Measurements from ENCODE around the gene APOBEC3H. TPM values are rescaled to one million over a fixed set of nuclear protein-coding genes. Genes with fewer than 3 reads are reported as not detected.

APOBEC3H gene
- total and polyA plus RNA-seq, 4 experiments from 2014 or later = 5.7 to 8.5 (median 6.9) TPM

DNA sequence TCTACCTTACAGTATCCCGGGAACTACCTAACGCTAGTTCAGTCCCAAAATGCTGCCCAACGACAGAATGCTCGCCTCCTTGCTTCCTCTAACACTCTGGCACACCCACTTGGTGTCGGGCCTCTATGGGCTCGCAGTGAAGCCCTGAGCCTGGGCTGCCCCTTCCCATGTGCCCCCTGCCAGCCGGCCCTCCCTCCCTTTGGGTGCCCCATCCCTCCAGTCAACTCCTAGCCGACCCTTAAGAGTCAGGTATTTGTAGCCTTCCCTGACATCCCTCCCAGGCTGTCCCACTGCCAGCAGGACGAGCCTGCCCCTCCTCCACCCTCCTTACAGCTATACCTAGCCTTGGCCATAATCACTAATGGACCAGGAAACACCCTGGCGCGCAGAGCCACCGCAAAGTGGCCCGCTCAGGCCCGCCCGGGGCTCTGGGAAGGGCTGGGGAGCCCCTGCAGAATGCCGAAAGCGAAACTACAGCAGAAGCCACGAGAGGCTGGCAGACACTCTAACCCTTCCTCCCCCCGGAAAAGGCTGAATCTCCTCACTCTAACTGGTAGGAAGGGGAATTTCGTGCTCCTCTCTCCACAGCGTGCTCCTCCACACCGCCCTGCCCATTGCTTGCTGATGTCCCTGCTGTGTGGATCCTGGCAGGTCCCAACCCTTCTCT lies 47.2 kb downstream of the APOBEC3H start:
- H3K4me1 Mint-ChIP-seq = peaks cover 18 to 47% (median 28%) of the 10 kb centered on the region in 4 donors
- ChIA-PET CTCF (ENCODE audit: partially characterized antibody) (interaction anchor here (1.1 to 2.2 kb wide), 3 partner anchors 9 to 167 kb away, joined by 4 to 7 read pairs (median 6); no protein-coding TSS in a partner anchor), POLR2A (ENCODE audit: partially characterized antibody) (interaction anchor here (1.4 to 1.9 kb wide), 2 partner anchors 9 to 273 kb away, joined by 4 to 7 read pairs; partner anchors contain the start of gene CBX6)
- peaks cover 3% of the 10 kb centered on the region for H3K36me3 ChIP-seq (ENCODE audit: insufficient read depth, low read length)
- H3K27ac ChIP-seq (ENCODE audit: low read depth, low read length) = peak overlapping the region; percentile 86
- H3K4me1 ChIP-seq (ENCODE audit: insufficient read depth, low read length) = peaks cover 42% of the 10 kb centered on the region
- peaks cover 0 to 35% of the 10 kb centered on the region in 2 donors for H3K36me3 Mint-ChIP-seq
- H3K27me3 Mint-ChIP-seq = no peaks in the 10 kb centered on the region
- peak; percentile 58 to 84 (median 63) for DNase-seq
- H3K9me3 ChIP-seq (ENCODE audit: control insufficient read depth in 1 of 2, low read length in 2 of 2) = no peaks in the 10 kb centered on the region
- H3K9me3 Mint-ChIP-seq = no peaks in the 10 kb centered on the region
- no peaks in the 10 kb centered on the region for H3K27me3 ChIP-seq (ENCODE audit: insufficient read depth, low read length)
- peak overlapping the region; percentile 95 to 98 (median 97) for H3K27ac Mint-ChIP-seq
- H3K4me3 ChIP-seq (ENCODE audit: low read length in 2 of 2) = peak overlapping the region; percentile 90 to 97
- H3K4me3 Mint-ChIP-seq = peak overlapping the region; percentile 92 to 99 (median 96)
- intact Hi-C loops (cut with micrococcal nuclease) = loop anchor here (1.0 kb wide), 1 partner anchor 8 kb away; the partner anchor contains the start of gene CBX7

DNA sequence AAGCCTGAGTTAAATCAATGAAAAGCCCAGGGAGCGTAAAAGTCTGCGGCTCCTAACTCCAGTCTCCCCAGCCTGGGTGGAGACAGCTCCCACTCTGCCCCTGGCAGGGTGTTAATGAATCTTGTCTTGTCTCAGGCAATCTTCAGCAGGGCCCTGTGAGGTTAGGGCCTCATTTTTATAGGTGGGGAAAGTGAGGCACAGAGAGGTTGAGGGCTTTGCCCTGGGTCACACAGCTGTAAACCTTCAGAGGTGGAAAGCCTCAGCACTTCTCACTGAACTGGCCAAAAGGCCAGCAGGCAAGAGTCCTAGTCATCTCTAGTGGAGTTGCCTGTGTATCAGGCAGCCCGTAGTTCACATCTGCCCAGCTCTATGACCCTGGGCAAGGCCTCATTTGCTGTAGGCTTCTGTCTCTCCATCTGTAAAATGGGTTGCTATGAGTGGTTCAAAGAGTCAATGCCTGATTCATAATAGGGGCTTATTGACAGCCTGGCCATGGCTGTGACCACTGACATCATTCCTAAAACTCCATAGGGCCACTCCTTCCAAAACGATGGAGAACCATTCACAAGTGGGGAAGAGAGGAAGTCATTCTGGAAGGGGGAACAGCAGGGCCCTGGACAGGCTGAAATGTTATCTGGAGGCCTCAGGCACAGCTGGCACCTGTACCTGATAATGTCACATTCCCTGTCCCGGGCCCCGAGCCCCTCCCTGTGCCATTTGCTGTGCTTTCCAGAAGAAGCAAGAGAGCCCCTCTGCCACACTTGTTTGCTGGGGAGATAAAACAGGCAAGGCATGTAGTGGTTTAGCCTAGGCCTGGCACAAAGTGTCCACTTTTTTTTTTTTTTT lies 49.4 kb downstream of the APOBEC3H start:
- ChIA-PET POLR2A (ENCODE audit: partially characterized antibody) (no interaction called here), CTCF (ENCODE audit: partially characterized antibody) (interaction anchor here (10.4 kb wide), 1 partner anchor 172 kb away, joined by 80 read pairs; the partner anchor contains the start of gene RPL3)
- no peak for DNase-seq
- H3K27me3 Mint-ChIP-seq = no peaks in the 10 kb centered on the region
- peaks cover 64% of the 10 kb centered on the region for H3K4me1 ChIP-seq (ENCODE audit: insufficient read depth, low read length)
- no peaks in the 10 kb centered on the region for H3K9me3 ChIP-seq (ENCODE audit: control insufficient read depth in 1 of 2, low read length in 2 of 2)
- H3K27me3 ChIP-seq (ENCODE audit: insufficient read depth, low read length) = no peaks in the 10 kb centered on the region
- H3K36me3 ChIP-seq (ENCODE audit: insufficient read depth, low read length) = peaks cover 7% of the 10 kb centered on the region
- H3K4me1 Mint-ChIP-seq = peaks cover 33 to 63% (median 47%) of the 10 kb centered on the region in 4 donors
- peaks cover 0 to 39% of the 10 kb centered on the region in 2 donors for H3K36me3 Mint-ChIP-seq
- H3K4me3 ChIP-seq (ENCODE audit: low read length in 2 of 2) = peak overlapping the region; percentile 24 to 97
- H3K27ac ChIP-seq (ENCODE audit: low read depth, low read length) = peak overlapping the region; percentile 86
- H3K4me3 Mint-ChIP-seq = peak overlapping the region; percentile 84 to 94 (median 91)
- intact Hi-C loops (cut with micrococcal nuclease) = no loop called here
- peak overlapping the region; percentile 97 to 99 (median 98) for H3K27ac Mint-ChIP-seq
- H3K9me3 Mint-ChIP-seq = no peaks in the 10 kb centered on the region

DNA sequence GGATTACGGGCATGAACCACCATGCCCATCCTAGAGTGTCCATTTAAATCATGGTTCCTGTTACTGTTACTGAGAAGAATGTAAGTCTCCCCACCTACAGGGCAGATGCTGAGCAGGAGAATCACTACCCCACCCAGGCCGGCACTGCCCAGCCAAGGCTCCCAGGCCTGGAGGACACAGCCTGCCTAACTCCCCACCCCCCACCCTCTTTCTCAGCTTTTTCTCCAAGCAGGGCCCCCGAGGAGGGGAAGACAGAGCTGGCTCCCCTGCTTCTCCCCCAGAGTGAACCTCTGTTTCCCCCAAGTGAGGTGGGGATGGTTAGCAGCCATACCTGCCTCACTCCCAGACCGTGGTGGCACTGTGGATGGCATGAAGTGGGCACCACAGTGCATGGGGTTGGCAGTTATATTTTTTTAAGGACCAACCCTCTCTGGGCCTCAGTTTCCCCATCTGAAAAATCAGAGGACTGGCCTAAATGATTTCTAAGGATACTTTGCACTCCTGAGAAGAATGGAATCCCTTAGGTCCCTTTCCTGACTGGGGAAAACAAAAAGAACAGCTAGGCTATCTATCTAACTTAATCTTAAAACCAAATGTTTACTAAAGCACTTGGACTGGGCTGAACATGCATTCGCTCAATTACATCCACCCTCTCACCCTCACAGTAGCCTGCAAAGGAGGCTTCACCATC lies 50.4 kb downstream of the APOBEC3H start:
- intact Hi-C loops (cut with micrococcal nuclease) = no loop called here
- Histone ChIP-seq H3K4me1 (ENCODE audit: insufficient read depth, low read length) (peaks cover 70% of the 10 kb centered on the region), H3K9me3 (ENCODE audit: control insufficient read depth in 1 of 2, low read length in 2 of 2) (no peaks in the 10 kb centered on the region), H3K27me3 (ENCODE audit: insufficient read depth, low read length) (no peaks in the 10 kb centered on the region), H3K27ac (ENCODE audit: low read depth, low read length) (peak overlapping the region; percentile 86), H3K36me3 (ENCODE audit: insufficient read depth, low read length) (peaks cover 7% of the 10 kb centered on the region), H3K4me3 (ENCODE audit: low read length in 2 of 2) (no peak overlapping the region)
- Mint-ChIP-seq H3K4me3 (peak overlapping the region in 2 of 8 donors; percentile 3 to 39), H3K27me3 (no peaks in the 10 kb centered on the region), H3K4me1 (peaks cover 33 to 64% (median 49%) of the 10 kb centered on the region in 4 donors), H3K27ac (peak overlapping the region; percentile 79 to 99 (median 88)), H3K36me3 (peaks cover 0 to 39% of the 10 kb centered on the region in 2 donors), H3K9me3 (no peaks in the 10 kb centered on the region)
- DNase-seq = no peak
- POLR2A ChIA-PET (ENCODE audit: partially characterized antibody) = interaction anchor here (0.6 to 2.6 kb wide), 4 partner anchors 18 to 164 kb away, joined by 3 to 10 read pairs (median 4); no protein-coding TSS in a partner anchor
- CTCF ChIA-PET (ENCODE audit: partially characterized antibody) = interaction anchor here (2.7 to 10.4 kb wide), 2 partner anchors 171 to 278 kb away, joined by 6 to 80 read pairs; partner anchors contain the start of gene RPL3

DNA sequence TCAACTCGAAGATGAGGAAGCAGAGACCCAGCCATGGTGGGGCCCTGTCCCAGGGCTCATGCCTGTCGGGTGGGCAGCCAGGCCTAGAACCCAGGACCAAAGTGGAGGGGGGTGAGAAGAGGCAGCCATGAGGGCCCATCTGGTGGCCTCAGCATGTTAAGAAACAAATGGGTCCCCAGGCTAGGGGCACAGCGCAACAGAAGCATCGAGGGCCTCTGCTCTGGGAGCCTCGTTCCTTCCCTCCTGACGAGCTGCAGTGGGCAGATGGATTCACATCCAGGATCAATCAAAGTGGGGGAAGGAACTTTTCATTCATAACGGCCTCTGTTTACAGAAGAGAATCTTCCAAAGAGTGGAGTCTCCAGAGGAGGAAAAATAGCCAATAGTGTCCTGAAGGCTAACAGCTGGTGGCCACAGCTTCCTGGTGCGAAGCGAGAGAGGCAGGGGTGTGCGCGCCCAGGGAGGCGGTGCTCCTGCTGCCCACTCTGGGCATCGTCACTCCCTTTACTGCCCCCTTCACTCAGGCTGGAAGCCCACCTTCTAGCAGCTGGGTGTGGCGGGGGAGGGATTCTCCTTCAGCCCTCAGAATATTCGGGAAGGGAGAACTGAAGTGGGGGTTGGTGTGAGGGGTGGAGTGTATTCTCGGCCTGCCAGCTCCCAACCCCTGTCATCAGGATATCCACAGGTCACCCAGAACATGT lies 51.1 kb downstream of the APOBEC3H start:
- peaks cover 7% of the 10 kb centered on the region for H3K36me3 ChIP-seq (ENCODE audit: insufficient read depth, low read length)
- intact Hi-C loops (cut with micrococcal nuclease) = no loop called here
- no peak overlapping the region for H3K4me3 ChIP-seq (ENCODE audit: low read length in 2 of 2)
- H3K9me3 Mint-ChIP-seq = no peaks in the 10 kb centered on the region
- H3K9me3 ChIP-seq (ENCODE audit: control insufficient read depth in 1 of 2, low read length in 2 of 2) = no peaks in the 10 kb centered on the region
- no peaks in the 10 kb centered on the region for H3K27me3 ChIP-seq (ENCODE audit: insufficient read depth, low read length)
- peaks cover 73% of the 10 kb centered on the region for H3K4me1 ChIP-seq (ENCODE audit: insufficient read depth, low read length)
- DNase-seq = no peak
- ChIA-PET POLR2A (ENCODE audit: partially characterized antibody) (interaction anchor here (0.6 to 2.6 kb wide), 6 partner anchors 10 to 163 kb away, joined by 3 to 10 read pairs (median 4); no protein-coding TSS in a partner anchor), CTCF (ENCODE audit: partially characterized antibody) (interaction anchor here (0.7 to 10.4 kb wide), 7 partner anchors 13 to 278 kb away, joined by 3 to 80 read pairs (median 6); partner anchors contain the start of gene RPL3)
- peaks cover 31 to 64% (median 49%) of the 10 kb centered on the region in 4 donors for H3K4me1 Mint-ChIP-seq
- H3K36me3 Mint-ChIP-seq = peaks cover 0 to 39% of the 10 kb centered on the region in 2 donors
- H3K27me3 Mint-ChIP-seq = no peaks in the 10 kb centered on the region
- H3K27ac ChIP-seq (ENCODE audit: low read depth, low read length) = peak overlapping the region; percentile 86
- peak overlapping the region in 2 of 8 donors; percentile 16 to 75 for H3K4me3 Mint-ChIP-seq
- H3K27ac Mint-ChIP-seq = peak overlapping the region; percentile 82 to 99 (median 91)

DNA sequence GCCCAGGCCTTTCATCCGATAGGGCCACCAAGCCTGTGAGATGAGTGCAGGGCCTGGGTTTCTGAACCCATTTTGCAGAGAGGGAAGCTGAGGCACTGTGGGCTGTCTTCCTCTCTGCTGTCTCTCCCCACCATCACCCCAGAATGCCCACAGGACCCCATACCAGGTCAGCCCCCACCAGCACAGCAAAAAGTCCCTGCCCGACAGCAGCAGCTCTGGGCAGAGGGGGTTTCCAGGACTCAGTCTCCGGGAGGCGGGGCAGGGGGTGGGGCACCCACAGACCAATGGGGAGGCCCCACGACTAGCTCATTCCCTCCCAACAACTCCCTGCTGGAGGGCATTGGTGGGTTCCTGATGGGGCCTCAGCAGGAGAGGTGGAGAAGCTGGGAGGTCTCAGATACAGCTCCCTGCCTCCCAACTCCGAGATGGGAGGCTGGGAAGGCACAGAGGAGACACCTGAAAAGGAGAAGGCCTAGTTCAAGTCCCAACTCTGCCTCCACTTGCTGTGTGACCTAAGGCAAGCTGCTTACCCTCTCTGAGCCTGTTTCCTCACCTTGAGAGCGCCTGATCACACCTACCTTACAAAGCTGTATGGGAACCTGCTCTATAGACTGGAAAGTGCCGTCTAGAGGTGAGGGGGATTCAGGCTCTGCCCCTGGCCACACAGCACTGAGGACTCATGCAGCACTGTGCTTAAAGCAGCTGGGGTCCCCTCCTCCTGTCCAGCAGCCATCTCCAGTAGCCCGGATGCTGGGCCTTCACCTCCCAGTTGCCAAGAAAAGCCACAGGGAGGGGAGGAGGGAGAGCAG lies 51.9 kb downstream of the APOBEC3H start:
- Mint-ChIP-seq H3K4me3 (peak overlapping the region in 6 of 8 donors; percentile 16 to 85 (median 64)), H3K27me3 (peaks cover 0 to 2% of the 10 kb centered on the region in 2 donors), H3K27ac (peak overlapping the region; percentile 87 to 99 (median 91)), H3K36me3 (peaks cover 0 to 39% of the 10 kb centered on the region in 2 donors), H3K4me1 (peaks cover 34 to 67% (median 49%) of the 10 kb centered on the region in 4 donors), H3K9me3 (no peaks in the 10 kb centered on the region)
- peaks cover 73% of the 10 kb centered on the region for H3K4me1 ChIP-seq (ENCODE audit: insufficient read depth, low read length)
- peak overlapping the region; percentile 86 for H3K27ac ChIP-seq (ENCODE audit: low read depth, low read length)
- DNase-seq = peak; percentile 47 to 87 (median 64)
- H3K9me3 ChIP-seq (ENCODE audit: control insufficient read depth in 1 of 2, low read length in 2 of 2) = no peaks in the 10 kb centered on the region
- CTCF ChIA-PET (ENCODE audit: partially characterized antibody) = interaction anchor here (0.7 to 10.4 kb wide), 8 partner anchors 13 to 279 kb away, joined by 3 to 80 read pairs (median 4); partner anchors contain the start of gene RPL3
- intact Hi-C loops (cut with micrococcal nuclease) = no loop called here
- H3K27me3 ChIP-seq (ENCODE audit: insufficient read depth, low read length) = peaks cover 4% of the 10 kb centered on the region
- POLR2A ChIA-PET (ENCODE audit: partially characterized antibody) = interaction anchor here (0.6 to 2.6 kb wide), 7 partner anchors 11 to 1197 kb away, joined by 3 to 10 read pairs (median 4); partner anchors contain the start of gene GTPBP1
- H3K4me3 ChIP-seq (ENCODE audit: low read length in 2 of 2) = no peak overlapping the region
- H3K36me3 ChIP-seq (ENCODE audit: insufficient read depth, low read length) = peaks cover 7% of the 10 kb centered on the region
